CD4-positive, alpha-beta T cell treated with Interleukin-6 for 4 hours (primary cell): Measurements from ENCODE around the gene NTF4.

ENCODE experiments used
- DNase-seq: peaks from one replicate; pipeline ENCODE4 v3.0.0-alpha.2; 2020; ENCODE audit warnings: mixed read lengths

The NTF4 gene

GRCh38 chr19:49019242-49019932 is 45.2 kb downstream of the NTF4 start:
- peak; percentile 79 for DNase-seq

- DNase-seq: peak; percentile 46
Measured at GRCh38 chr19:49018388-49019241, 46.0 kb downstream of the NTF4 start.

- DNase-seq: peak; percentile 68
Measured at GRCh38 chr19:49017666-49018351, 46.8 kb downstream of the NTF4 start.

- DNase-seq: no peak
Measured at GRCh38 chr19:49017041-49017665, 47.5 kb downstream of the NTF4 start, which contains the start of gene LHB. Gene LHB (minus strand): TSS chr19:49017091. CDS start chr19:49017081, 10 bp downstream.

- no peak for DNase-seq
Measured at GRCh38 chr19:49016067-49016839, 48.4 kb downstream of the NTF4 start.

GRCh38 chr19:49014870-49015255 is 49.8 kb downstream of the NTF4 start:
- DNase-seq: no peak

- DNase-seq: no peak
Measured at GRCh38 chr19:49014123-49014869, 50.3 kb downstream of the NTF4 start.

- no peak for DNase-seq
Measured at GRCh38 chr19:49011194-49011593, 53.4 kb downstream of the NTF4 start.
